Stomach (tissue), 9 donors: ENCODE results near the gene TMEM247. TPM values are rescaled to one million over a fixed set of nuclear protein-coding genes. Genes with fewer than 3 reads are reported as not detected.

Experiments
- DNase-seq, 2 donors: peaks; one replicate each; pipeline versions ENCODE4 v3.0.0 to v3.0.0-alpha.2; 2013 to 2019
- H3K27ac ChIP-seq, 5 donors: fragments of 200-600 bp in 4 of 5; sonication (generic) in 4 of 5; one replicate each; pipeline ENCODE4 v1.5.1; 2013 to 2019; ENCODE audit warnings: mild to moderate bottlenecking in 1 of 5, moderate library complexity in 1 of 5
- H3K27me3 ChIP-seq, 3 donors: fragments of 200-600 bp; sonication (generic); one replicate each; pipeline ENCODE4 v1.5.1; 2017 to 2019; ENCODE audit warnings: mixed run types in 1 of 3
- H3K36me3 ChIP-seq, 4 donors: fragments of 200-600 bp; sonication (generic); 1 replicate in 3 of 4; 2 replicates in 1 of 4; pipeline ENCODE4 v1.5.1; 2016 to 2019
- H3K4me1 ChIP-seq, 4 donors: fragments of 200-600 bp; sonication (generic); one replicate each; pipeline ENCODE4 v1.5.1; 2016 to 2019
- H3K4me3 ChIP-seq, 4 donors: fragments of 200-600 bp; sonication (generic) in 3 of 4; one replicate each; pipeline ENCODE4 v1.5.1; 2016 to 2019; ENCODE audit warnings: mild to moderate bottlenecking in 1 of 4
- H3K9me3 ChIP-seq, 4 donors: fragments of 200-600 bp; sonication (generic); one replicate each; pipeline ENCODE4 v1.5.1; 2016 to 2019
- EP300 ChIP-seq: sonication (generic); formaldehyde crosslinking; IDR thresholded peaks from one replicate; pipeline ENCODE4 v1.6.1; 2017; ENCODE audit warnings: antibody characterized with exemption
- POLR2A ChIP-seq, 4 donors: fragments of 450-650 bp; IDR thresholded peaks; one replicate each; pipeline ENCODE4 v1.6.1; 2016; ENCODE audit warnings: antibody characterized with exemption in 4 of 4, control low read depth in 2 of 4, mild to moderate bottlenecking in 1 of 4, moderate library complexity in 1 of 4
- POLR2AphosphoS5 ChIP-seq, 3 donors: sonication (generic); formaldehyde crosslinking; IDR thresholded peaks; one replicate each; pipeline ENCODE4 v1.6.1; 2016; ENCODE audit warnings: antibody characterized with exemption in 3 of 3
- WGBS, 5 donors: extraction: QIAGEN DNeasy Blood & Tissue Kit in 3 of 5; methylation state at CpG; one replicate each; pipeline versions ENCODE4 v1.1.5 to v1.1.7; 2013 to 2018; 5-methylcytosine and 5-hydroxymethylcytosine counted together
- intact Hi-C: fragments of 100-400 bp; cut with DNase I; formaldehyde crosslinking; loops from one replicate; pipeline ENCODE4 v1.15.1; 2023; ENCODE audit warnings: low total_unique reads
- polyA plus RNA-seq, 3 donors: library from polyadenylated mRNA; stranded (reverse); fragments of 200-250 nt; gene quantifications; one replicate each; pipeline ENCODE4 v1.2.3, GENCODE V29; 2013
- total RNA-seq, 5 donors: library from RNA; depleted of rRNA; stranded (reverse); fragments of >200 nt; gene quantifications; one replicate each; pipeline versions ENCODE4 v1.1.0 to v1.2.3, GENCODE V29; 2014 to 2016
- TF ChIP-seq, protein P1 (sequence below), 7 experiments: fragments of 450-650 bp in 4 of 7; fragments of 200-600 bp in 3 of 7; sonication (generic) in 3 of 7; IDR thresholded peaks; one replicate each; pipeline ENCODE4 v1.5.1; 2016 to 2019; ENCODE audit warnings: antibody characterized with exemption in 7 of 7, control low read depth in 2 of 7, mild to moderate bottlenecking in 1 of 7
- donor health status: healthy with polysubstance abuse.
- donor health status: Bipolar disorder and iron deficiency.
- donor health status: healthy.

Gene TMEM247
- total and polyA plus RNA-seq, 8 donors = not detected

DNA sequence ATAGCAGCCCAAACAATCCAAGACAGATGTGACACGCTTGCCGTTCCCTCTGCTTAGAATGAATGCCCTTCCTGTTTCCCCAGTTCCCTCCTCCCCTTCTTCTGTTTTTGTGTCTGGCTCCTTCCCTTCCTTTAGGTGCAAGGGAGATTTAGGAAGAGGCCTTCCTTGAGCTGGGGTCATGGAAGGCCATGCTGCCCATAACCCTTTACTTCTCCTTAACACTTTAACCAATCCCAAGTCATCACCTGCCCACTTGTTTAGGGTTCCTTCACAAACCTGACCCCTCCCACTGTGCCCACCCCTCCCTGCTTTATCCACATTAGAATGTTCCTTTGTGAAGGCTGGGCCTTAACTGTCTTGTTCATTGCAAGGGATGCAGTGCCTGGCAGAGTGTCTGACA lies 24.9 kb downstream of the TMEM247 start:
- TF ChIP-seq, protein P1, sequence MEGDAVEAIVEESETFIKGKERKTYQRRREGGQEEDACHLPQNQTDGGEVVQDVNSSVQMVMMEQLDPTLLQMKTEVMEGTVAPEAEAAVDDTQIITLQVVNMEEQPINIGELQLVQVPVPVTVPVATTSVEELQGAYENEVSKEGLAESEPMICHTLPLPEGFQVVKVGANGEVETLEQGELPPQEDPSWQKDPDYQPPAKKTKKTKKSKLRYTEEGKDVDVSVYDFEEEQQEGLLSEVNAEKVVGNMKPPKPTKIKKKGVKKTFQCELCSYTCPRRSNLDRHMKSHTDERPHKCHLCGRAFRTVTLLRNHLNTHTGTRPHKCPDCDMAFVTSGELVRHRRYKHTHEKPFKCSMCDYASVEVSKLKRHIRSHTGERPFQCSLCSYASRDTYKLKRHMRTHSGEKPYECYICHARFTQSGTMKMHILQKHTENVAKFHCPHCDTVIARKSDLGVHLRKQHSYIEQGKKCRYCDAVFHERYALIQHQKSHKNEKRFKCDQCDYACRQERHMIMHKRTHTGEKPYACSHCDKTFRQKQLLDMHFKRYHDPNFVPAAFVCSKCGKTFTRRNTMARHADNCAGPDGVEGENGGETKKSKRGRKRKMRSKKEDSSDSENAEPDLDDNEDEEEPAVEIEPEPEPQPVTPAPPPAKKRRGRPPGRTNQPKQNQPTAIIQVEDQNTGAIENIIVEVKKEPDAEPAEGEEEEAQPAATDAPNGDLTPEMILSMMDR (IDR thresholded peaks at IDR 0.05) = no peak
- TF ChIP-seq EP300 = no peak
- TF ChIP-seq POLR2A (IDR thresholded peaks at IDR 0.05) = no peak
- no peak for TF ChIP-seq POLR2AphosphoS5 (IDR thresholded peaks at IDR 0.05)
- Histone ChIP-seq H3K27me3 (no peaks in the 10 kb centered on the region), H3K4me3 (no peak overlapping the region), H3K27ac (no peak overlapping the region), H3K4me1 (peaks cover 0 to 11% (median 6%) of the 10 kb centered on the region in 4 donors), H3K36me3 (no peaks in the 10 kb centered on the region), H3K9me3 (no peaks in the 10 kb centered on the region)
- DNase-seq = no peak
- intact Hi-C loops = no loop called here
- WGBS, 5 donors = 84 to 97% (median 96%) methylated on average over 2 of the region's 2 CpGs

DNA sequence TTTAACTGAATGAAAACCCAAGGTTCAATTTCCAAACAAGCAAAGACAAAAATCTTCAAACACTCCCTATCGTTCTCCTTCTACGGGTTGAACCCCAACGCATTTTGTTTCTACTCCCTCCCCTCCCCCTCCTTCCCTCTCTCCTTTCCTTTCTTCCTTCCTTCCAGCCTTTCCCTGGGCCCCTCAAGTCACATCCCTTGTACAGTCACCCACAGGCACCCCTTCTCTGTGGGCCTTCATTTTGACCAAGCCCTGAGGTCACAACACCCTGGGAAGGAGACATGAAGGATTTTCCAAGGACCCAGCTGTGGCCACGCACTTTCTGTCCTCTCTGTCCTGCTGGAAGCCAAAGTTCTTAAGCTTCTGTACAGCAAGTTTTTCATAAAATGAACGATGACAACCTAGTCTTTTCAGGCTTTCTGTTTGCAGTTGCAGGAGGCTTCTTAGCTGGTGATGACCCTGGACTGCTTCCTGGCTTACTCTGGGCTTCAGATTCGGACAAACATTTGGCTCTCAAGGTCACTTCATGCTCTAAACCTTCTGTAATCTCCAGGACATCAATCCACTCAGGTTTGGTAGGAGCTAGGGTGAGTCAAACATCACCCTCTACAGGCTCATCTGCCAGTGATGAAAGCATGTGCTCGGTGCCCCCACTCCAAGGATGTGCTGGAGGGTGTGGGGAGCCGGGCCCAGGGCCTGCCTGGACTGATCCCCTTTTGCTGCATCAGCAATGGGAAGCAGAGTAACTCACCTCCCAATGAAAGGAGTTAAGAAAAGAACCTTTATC lies 25.5 kb downstream of the TMEM247 start:
- no peak for DNase-seq
- Histone ChIP-seq H3K27ac (no peak overlapping the region), H3K36me3 (no peaks in the 10 kb centered on the region), H3K4me3 (no peak overlapping the region), H3K4me1 (peaks cover 0 to 6% (median 1%) of the 10 kb centered on the region in 4 donors), H3K27me3 (no peaks in the 10 kb centered on the region), H3K9me3 (no peaks in the 10 kb centered on the region)
- 77 to 82% (median 82%) methylated on average over 8 of the region's 8 CpGs for WGBS, 5 donors
- intact Hi-C loops = no loop called here
- TF ChIP-seq POLR2AphosphoS5 (IDR thresholded peaks at IDR 0.05) (no peak), EP300 (no peak), POLR2A (IDR thresholded peaks at IDR 0.05) (no peak)
- TF ChIP-seq, protein P1 (IDR thresholded peaks at IDR 0.05) = no peak

DNA sequence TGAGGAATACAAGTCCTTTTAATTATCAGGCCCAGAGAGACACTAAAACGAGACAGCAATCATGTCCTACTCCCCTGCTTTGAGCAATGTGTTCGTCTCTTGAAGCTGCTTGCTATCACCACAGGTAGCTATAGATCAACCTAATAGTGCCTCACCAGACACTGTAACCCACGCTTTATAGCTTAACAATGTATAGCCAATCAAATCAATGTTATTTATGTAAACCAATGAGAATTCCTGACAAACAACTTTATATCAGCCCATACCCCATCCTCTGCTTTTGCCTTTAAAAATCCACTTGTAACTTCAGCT lies 26.1 kb downstream of the TMEM247 start:
- no peak for DNase-seq
- Histone ChIP-seq H3K27me3 (no peaks in the 10 kb centered on the region), H3K9me3 (no peaks in the 10 kb centered on the region), H3K36me3 (no peaks in the 10 kb centered on the region), H3K4me3 (no peak overlapping the region), H3K27ac (no peak overlapping the region), H3K4me1 (peaks cover 0 to 4% (median under 1%) of the 10 kb centered on the region in 4 donors)
- TF ChIP-seq, protein P1 (IDR thresholded peaks at IDR 0.05) = no peak
- TF ChIP-seq POLR2AphosphoS5 (IDR thresholded peaks at IDR 0.05) = no peak
- TF ChIP-seq POLR2A (IDR thresholded peaks at IDR 0.05) = no peak
- TF ChIP-seq EP300 = no peak
- 89 to 97% (median 92%) methylated on average over 3 of the region's 3 CpGs for WGBS, 5 donors
- intact Hi-C loops = no loop called here

DNA sequence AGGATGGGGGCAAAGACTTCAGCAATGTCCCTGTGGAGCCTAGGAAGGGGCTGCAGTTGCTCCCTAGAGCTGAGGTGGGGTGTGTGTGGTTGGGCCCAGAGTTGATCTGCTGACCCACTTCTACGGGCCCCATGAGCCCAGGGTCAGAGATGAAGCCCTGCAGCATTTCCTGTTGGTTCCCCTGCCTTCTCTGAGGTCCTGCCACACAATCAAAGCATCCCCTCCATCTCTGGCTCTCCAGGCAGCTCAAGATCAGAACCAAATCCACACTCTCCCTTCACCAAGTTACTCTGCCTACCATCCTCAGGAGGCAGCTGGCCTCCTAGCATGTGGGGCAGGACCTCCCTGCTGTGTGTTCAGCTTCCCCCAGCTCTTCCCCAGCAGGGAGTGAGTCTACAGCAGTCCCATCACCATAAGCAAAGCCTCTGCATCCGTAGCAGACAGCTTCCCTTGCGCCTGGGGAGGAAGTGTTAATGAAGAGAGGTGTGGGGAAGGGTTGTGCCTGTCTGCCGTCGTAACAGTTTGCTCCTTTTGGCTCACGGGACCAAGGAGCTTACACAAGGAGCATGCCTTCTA lies 26.9 kb downstream of the TMEM247 start:
- Histone ChIP-seq H3K9me3 (no peaks in the 10 kb centered on the region), H3K27me3 (no peaks in the 10 kb centered on the region), H3K27ac (no peak overlapping the region), H3K4me1 (no peaks in the 10 kb centered on the region), H3K36me3 (no peaks in the 10 kb centered on the region), H3K4me3 (no peak overlapping the region)
- DNase-seq = no peak
- intact Hi-C loops = no loop called here
- WGBS, 5 donors = 51 to 75% (median 55%) methylated on average over 6 of the region's 6 CpGs
- no peak for TF ChIP-seq POLR2A (IDR thresholded peaks at IDR 0.05)
- no peak for TF ChIP-seq EP300
- TF ChIP-seq, protein P1 (IDR thresholded peaks at IDR 0.05) = no peak
- no peak for TF ChIP-seq POLR2AphosphoS5 (IDR thresholded peaks at IDR 0.05)
